OCI-LY7 (cell line): ENCODE measurements around the gene SMG6.

Experiments used
- CTCF ChIP-seq: fragments of 200-600 bp; sonication (generic); conservative IDR thresholded peaks from 2 replicates; pipeline ENCODE4 v1.5.1; 2014; ENCODE audit warnings: mild to moderate bottlenecking, antibody characterized with exemption, low read length, moderate library complexity, mixed read lengths
- EZH2phosphoT487 ChIP-seq: fragments of 200-600 bp; sonication (generic); IDR thresholded peaks from 2 replicates; pipeline ENCODE4 v1.6.1; 2018; ENCODE audit warnings: low read depth, borderline replicate concordance, mild to moderate bottlenecking, mixed run types, antibody characterized with exemption, low read length, moderate library complexity, mixed read lengths

DNA sequence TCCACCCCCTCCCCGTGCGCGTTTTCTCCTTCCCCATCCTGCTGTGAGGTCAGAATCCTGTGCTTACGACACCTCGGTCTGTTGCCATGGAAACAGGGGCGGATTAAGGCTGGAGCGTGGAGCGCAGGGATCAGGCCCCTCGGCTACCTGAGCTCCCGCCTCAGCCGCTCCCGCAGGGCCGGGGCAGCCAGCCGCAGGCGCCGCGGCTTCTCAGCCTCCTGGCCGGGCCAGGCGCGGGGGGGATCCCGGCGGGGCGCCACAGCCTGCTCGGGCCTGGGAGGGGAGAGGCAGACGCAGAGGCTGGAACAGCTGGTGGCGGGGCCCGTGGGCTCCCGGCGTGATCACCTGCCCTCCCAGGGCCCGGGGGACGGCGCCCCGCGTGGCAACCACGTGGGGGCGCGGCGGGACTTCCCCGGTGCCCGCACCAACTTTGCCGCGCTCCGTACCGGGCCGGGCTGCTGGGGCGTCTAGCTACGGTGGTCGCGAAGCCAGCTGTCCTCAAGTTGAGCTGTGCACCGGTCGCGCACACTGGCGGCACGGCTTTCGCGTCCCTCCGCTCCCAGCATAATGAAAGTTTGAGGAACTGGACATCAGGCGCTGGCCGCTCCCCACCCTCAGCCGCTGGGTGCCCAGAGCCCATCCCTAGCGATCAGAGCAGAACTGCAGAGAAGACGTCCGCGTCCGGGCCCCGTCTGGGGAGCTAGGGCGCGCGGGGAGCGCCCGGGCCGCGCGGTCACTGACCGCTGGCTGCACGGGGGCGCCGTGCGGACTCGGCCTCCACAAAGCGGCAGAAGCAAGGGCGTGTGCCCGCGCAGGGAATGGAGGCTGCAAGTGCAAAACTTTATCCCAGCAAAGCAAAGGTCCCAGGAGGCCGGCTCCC, 279.7 kb downstream of the SMG6 start:
- no peak for TF ChIP-seq CTCF
- TF ChIP-seq EZH2phosphoT487: no peak
